H9 (cell line): ENCODE measurements around the gene VPS4A. TPM values are rescaled to one million over a fixed set of nuclear protein-coding genes. Genes with fewer than 3 reads are reported as not detected.

ENCODE experiments used
- DNase-seq: peaks from one replicate; pipeline ENCODE4 v3.0.0-alpha.2; 2017
- H2AFZ ChIP-seq: one replicate; pipeline ENCODE4 v1.6.1; 2013; ENCODE audit warnings: mild to moderate bottlenecking, low read length, control low read depth, moderate library complexity
- H2AK5ac ChIP-seq: 2 replicates; pipeline ENCODE4 v1.6.1; 2013; ENCODE audit warnings: low read length, control low read depth, mixed read lengths; ENCODE audit not compliant: insufficient read length
- H2BK120ac ChIP-seq: one replicate; pipeline ENCODE4 v1.6.1; 2013; ENCODE audit warnings: low read depth, mild to moderate bottlenecking, low read length, control low read depth, inconsistent platforms; ENCODE audit not compliant: poor library complexity, severe bottlenecking
- H2BK12ac ChIP-seq: 2 replicates; pipeline ENCODE4 v1.6.1; 2013; ENCODE audit warnings: low read length, control low read depth, mixed read lengths, low read depth; ENCODE audit not compliant: insufficient read length
- H2BK15ac ChIP-seq: 2 replicates; pipeline ENCODE4 v1.6.1; 2013; ENCODE audit warnings: low read depth, low read length, control low read depth
- H2BK20ac ChIP-seq: one replicate; pipeline ENCODE4 v1.6.1; 2013; ENCODE audit warnings: low read depth, mild to moderate bottlenecking, low read length, control low read depth, inconsistent platforms; ENCODE audit not compliant: poor library complexity, severe bottlenecking
- H2BK5ac ChIP-seq: 2 replicates; pipeline ENCODE4 v1.6.1; 2013; ENCODE audit warnings: low read length, control low read depth, mixed read lengths; ENCODE audit not compliant: insufficient read length
- H3K14ac ChIP-seq: 2 replicates; pipeline ENCODE4 v1.6.1; 2013; ENCODE audit warnings: low read length, control low read depth; ENCODE audit not compliant: insufficient read depth
- H3K18ac ChIP-seq: 2 replicates; pipeline ENCODE4 v1.6.1; 2013; ENCODE audit warnings: low read depth, mild to moderate bottlenecking, mixed read lengths, low read length, control low read depth; ENCODE audit not compliant: insufficient read length
- H3K23ac ChIP-seq: 2 replicates; pipeline ENCODE4 v1.6.1; 2013; ENCODE audit warnings: low read length, control low read depth, mixed read lengths, low read depth; ENCODE audit not compliant: insufficient read length
- H3K23me2 ChIP-seq: 2 replicates; pipeline ENCODE4 v1.6.1; 2013; ENCODE audit warnings: low read depth, mild to moderate bottlenecking, mixed read lengths, low read length, control low read depth; ENCODE audit not compliant: insufficient read length, poor library complexity, severe bottlenecking
- H3K27ac ChIP-seq: 2 replicates; pipeline ENCODE4 v1.5.1; 2013; ENCODE audit warnings: low read length, control low read depth, mixed read lengths, low read depth; ENCODE audit not compliant: insufficient read length
- H3K27me3 ChIP-seq: 2 replicates; pipeline ENCODE4 v1.6.1; 2013; ENCODE audit warnings: low read length, control low read depth, inconsistent platforms; ENCODE audit not compliant: insufficient read depth
- H3K4ac ChIP-seq: 2 replicates; pipeline ENCODE4 v1.6.1; 2013; ENCODE audit warnings: low read depth, mild to moderate bottlenecking, control low read depth, inconsistent platforms, low read length, moderate library complexity
- H3K4me1 ChIP-seq: 2 replicates; pipeline ENCODE4 v1.6.1; 2013; ENCODE audit warnings: low read length, control low read depth, inconsistent platforms; ENCODE audit not compliant: insufficient read depth
- H3K4me2 ChIP-seq: 2 replicates; pipeline ENCODE4 v1.6.1; 2013; ENCODE audit warnings: low read length, control low read depth, mixed read lengths; ENCODE audit not compliant: insufficient read length, insufficient read depth
- H3K56ac ChIP-seq: 2 replicates; pipeline ENCODE4 v1.6.1; 2013; ENCODE audit warnings: low read depth, mild to moderate bottlenecking, mixed read lengths, low read length, control low read depth; ENCODE audit not compliant: insufficient read length
- H3K79me1 ChIP-seq: 2 replicates; pipeline ENCODE4 v1.6.1; 2013; ENCODE audit warnings: low read depth, mild to moderate bottlenecking, moderate library complexity, low read length, control low read depth, inconsistent platforms; ENCODE audit not compliant: insufficient read depth, poor library complexity, severe bottlenecking
- H3K79me2 ChIP-seq: 2 replicates; pipeline ENCODE4 v1.6.1; 2013; ENCODE audit warnings: low read length, control low read depth, inconsistent platforms; ENCODE audit not compliant: insufficient read depth
- H3K9ac ChIP-seq: 2 replicates; pipeline ENCODE4 v1.6.1; 2013; ENCODE audit warnings: low read length, control low read depth, mixed read lengths; ENCODE audit not compliant: insufficient read length; ENCODE audit errors: extremely low read depth
- H3K9me3 ChIP-seq: one replicate; pipeline ENCODE4 v1.6.1; 2013; ENCODE audit warnings: low read depth, low read length, inconsistent platforms; ENCODE audit not compliant: control insufficient read depth
- H3T11ph ChIP-seq: one replicate; pipeline ENCODE4 v1.6.1; 2013; ENCODE audit warnings: mild to moderate bottlenecking, low read length, control low read depth, inconsistent platforms
- H4K20me1 ChIP-seq: one replicate; pipeline ENCODE4 v1.6.1; 2013; ENCODE audit not compliant: control insufficient read depth, insufficient read length, insufficient read depth
- H4K5ac ChIP-seq: 2 replicates; pipeline ENCODE4 v1.6.1; 2013; ENCODE audit warnings: low read depth, mild to moderate bottlenecking, mixed read lengths, low read length, control low read depth; ENCODE audit not compliant: insufficient read length
- H4K8ac ChIP-seq: replicated peaks from 2 replicates; pipeline ENCODE4 v1.6.1; 2013; ENCODE audit warnings: low read length, control low read depth, mixed read lengths, low read depth; ENCODE audit not compliant: insufficient read length
- H4K91ac ChIP-seq: 2 replicates; pipeline ENCODE4 v1.6.1; 2013; ENCODE audit warnings: low read depth, mild to moderate bottlenecking, moderate library complexity, mixed read lengths, low read length, control low read depth; ENCODE audit not compliant: insufficient read length
- H3K27ac Mint-ChIP-seq, 3 experiments: 2 replicates in 2 of 3; 3 replicates in 1 of 3; pipeline ENCODE4 v1.8.0; 2020 to 2021; ENCODE audit warnings: mixed read lengths in 3 of 3, mild to moderate bottlenecking in 1 of 3, moderate library complexity in 1 of 3
- H3K27me3 Mint-ChIP-seq: 2 replicates; pipeline ENCODE4 v1.8.0; 2021; ENCODE audit warnings: low read depth, mild to moderate bottlenecking, moderate library complexity, mixed read lengths
- H3K36me3 Mint-ChIP-seq, 3 experiments: 2 replicates in 2 of 3; 3 replicates in 1 of 3; pipeline ENCODE4 v1.8.0; 2020 to 2021; ENCODE audit warnings: low read depth in 3 of 3, mixed read lengths in 3 of 3; ENCODE audit not compliant: insufficient read depth in 1 of 3
- H3K4me1 Mint-ChIP-seq, 2 experiments: 2 replicates each; pipeline ENCODE4 v1.8.0; 2020; ENCODE audit warnings: mixed read lengths in 2 of 2
- H3K4me3 Mint-ChIP-seq, 2 experiments: 2 replicates in 1 of 2; 3 replicates in 1 of 2; pipeline ENCODE4 v1.8.0; 2020 to 2021; ENCODE audit warnings: mild to moderate bottlenecking in 2 of 2, mixed read lengths in 2 of 2, moderate library complexity in 1 of 2
- H3K9me3 Mint-ChIP-seq, 2 experiments: 2 replicates in 1 of 2; 3 replicates in 1 of 2; pipeline ENCODE4 v1.8.0; 2020; ENCODE audit warnings: mild to moderate bottlenecking in 2 of 2, mixed read lengths in 2 of 2, moderate library complexity in 1 of 2
- WGBS: extraction: QIAGEN DNeasy Blood & Tissue Kit; methylation state at CpG from one replicate; pipeline ENCODE4 v1.1.7; 2013; ENCODE audit warnings: missing lambda C conversion rate, low lambda C conversion rate, mixed read lengths; ENCODE audit not compliant: insufficient read length; ENCODE audit errors: extremely low coverage; 5-methylcytosine and 5-hydroxymethylcytosine counted together
- total RNA-seq: library from RNA; stranded (reverse); gene quantifications from 2 replicates; pipeline ENCODE4 v1.2.1, GENCODE V29; 2021
- TF ChIP-seq, protein P1 (sequence below): fragments of 200-600 bp; sonication (generic); conservative IDR thresholded peaks from 3 replicates; pipeline ENCODE4 v1.8.0; 2021; ENCODE audit warnings: antibody characterized with exemption, mild to moderate bottlenecking

Gene VPS4A
- total RNA-seq, 1 experiment from 2014 or later = 27.1 TPM

DNA sequence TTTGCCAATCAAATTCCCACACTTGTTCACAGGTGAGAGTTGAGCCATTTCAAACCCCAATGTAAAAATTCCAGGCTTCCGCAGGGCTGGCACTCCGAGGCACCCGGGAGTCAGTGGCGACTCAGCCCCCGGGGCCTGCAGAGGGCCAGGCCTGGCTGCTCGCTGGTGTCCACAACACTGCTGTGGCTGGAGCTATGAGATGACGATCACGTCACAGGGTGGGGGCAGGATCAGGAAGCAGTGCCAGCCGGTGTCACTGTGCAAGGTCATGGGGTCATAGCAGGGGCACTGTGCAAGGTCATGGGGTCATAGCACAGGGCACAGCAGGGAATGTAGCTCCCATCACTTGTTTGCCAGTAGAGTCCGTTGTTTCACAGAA is 7.8 kb downstream of the VPS4A start:
- Mint-ChIP-seq H3K27ac (peak overlapping the region in 1 of 3 experiments; percentile 59; a peak in 1 of 7 replicates), H3K4me3 (no peak overlapping the region), H3K9me3 (no peaks in the 10 kb centered on the region), H3K36me3 (peaks cover 48 to 89% (median 79%) of the 10 kb centered on the region in 3 experiments), H3K4me1 (no peaks in the 10 kb centered on the region), H3K27me3 (no peaks in the 10 kb centered on the region)
- no peak overlapping the region for H2BK5ac ChIP-seq
- H2AFZ ChIP-seq = no peak overlapping the region
- no peak overlapping the region for H3T11ph ChIP-seq
- no peak overlapping the region for H2BK12ac ChIP-seq
- no peak for DNase-seq
- no peak overlapping the region for H4K91ac ChIP-seq
- no peaks in the 10 kb centered on the region for H3K79me2 ChIP-seq
- no peak overlapping the region for H2BK15ac ChIP-seq
- no peaks in the 10 kb centered on the region for H3K27me3 ChIP-seq
- H2BK120ac ChIP-seq = no peak overlapping the region
- no peak overlapping the region for H3K27ac ChIP-seq
- H3K14ac ChIP-seq = no peak overlapping the region
- H4K8ac ChIP-seq = no peak overlapping the region
- H3K4me2 ChIP-seq = no peak overlapping the region
- H3K9ac ChIP-seq = no peak overlapping the region
- H3K79me1 ChIP-seq = peaks cover 7% of the 10 kb centered on the region
- no CpG with 5 or more reads among the region's 10 CpGs for WGBS
- H2AK5ac ChIP-seq = no peak overlapping the region
- no peak overlapping the region for H3K56ac ChIP-seq
- H4K5ac ChIP-seq = no peak overlapping the region
- H3K4ac ChIP-seq = no peak overlapping the region
- H3K23ac ChIP-seq = no peak overlapping the region
- H4K20me1 ChIP-seq = no peaks in the 10 kb centered on the region
- H3K4me1 ChIP-seq = no peaks in the 10 kb centered on the region
- H3K23me2 ChIP-seq = no peaks in the 10 kb centered on the region
- no peaks in the 10 kb centered on the region for H3K9me3 ChIP-seq
- TF ChIP-seq, protein P1, sequence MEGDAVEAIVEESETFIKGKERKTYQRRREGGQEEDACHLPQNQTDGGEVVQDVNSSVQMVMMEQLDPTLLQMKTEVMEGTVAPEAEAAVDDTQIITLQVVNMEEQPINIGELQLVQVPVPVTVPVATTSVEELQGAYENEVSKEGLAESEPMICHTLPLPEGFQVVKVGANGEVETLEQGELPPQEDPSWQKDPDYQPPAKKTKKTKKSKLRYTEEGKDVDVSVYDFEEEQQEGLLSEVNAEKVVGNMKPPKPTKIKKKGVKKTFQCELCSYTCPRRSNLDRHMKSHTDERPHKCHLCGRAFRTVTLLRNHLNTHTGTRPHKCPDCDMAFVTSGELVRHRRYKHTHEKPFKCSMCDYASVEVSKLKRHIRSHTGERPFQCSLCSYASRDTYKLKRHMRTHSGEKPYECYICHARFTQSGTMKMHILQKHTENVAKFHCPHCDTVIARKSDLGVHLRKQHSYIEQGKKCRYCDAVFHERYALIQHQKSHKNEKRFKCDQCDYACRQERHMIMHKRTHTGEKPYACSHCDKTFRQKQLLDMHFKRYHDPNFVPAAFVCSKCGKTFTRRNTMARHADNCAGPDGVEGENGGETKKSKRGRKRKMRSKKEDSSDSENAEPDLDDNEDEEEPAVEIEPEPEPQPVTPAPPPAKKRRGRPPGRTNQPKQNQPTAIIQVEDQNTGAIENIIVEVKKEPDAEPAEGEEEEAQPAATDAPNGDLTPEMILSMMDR = no peak
- H3K18ac ChIP-seq = no peak overlapping the region
- H2BK20ac ChIP-seq = no peak overlapping the region
